HepG2 (cell line): ENCODE data around the gene CATSPERD. TPM values are rescaled to one million over a fixed set of nuclear protein-coding genes. Genes with fewer than 3 reads are reported as not detected.

Experiments
- ATF6 ChIP-seq: sonication (generic); formaldehyde crosslinking; conservative IDR thresholded peaks from 2 replicates; pipeline ENCODE4 v1.4.0; 2020; ENCODE audit warnings: missing genetic modification reagents
- GZF1 ChIP-seq: sonication (generic); formaldehyde crosslinking; IDR thresholded peaks from 2 replicates; pipeline ENCODE4 v1.5.1; 2020; ENCODE audit warnings: mild to moderate bottlenecking, missing genetic modification reagents
- HDAC1 ChIP-seq: sonication (generic); formaldehyde crosslinking; IDR thresholded peaks from 2 replicates; pipeline ENCODE4 v1.5.1; 2020; ENCODE audit warnings: mild to moderate bottlenecking, missing genetic modification reagents
- HINFP ChIP-seq: sonication (generic); formaldehyde crosslinking; IDR thresholded peaks from 2 replicates; pipeline ENCODE4 v1.4.0; 2020; ENCODE audit warnings: low read depth, mild to moderate bottlenecking, missing genetic modification reagents
- KAT8 ChIP-seq: IDR thresholded peaks from 2 replicates; pipeline ENCODE4 v1.6.1; 2016; ENCODE audit warnings: missing genetic modification reagents, missing compliant biosample characterization
- MBD4 ChIP-seq: IDR thresholded peaks from 2 replicates; pipeline ENCODE4 v1.6.1; 2012; ENCODE audit warnings: low read length, inconsistent platforms, borderline replicate concordance
- MTA1 ChIP-seq: sonication (generic); formaldehyde crosslinking; IDR thresholded peaks from 2 replicates; pipeline ENCODE4 v1.4.0; 2020; ENCODE audit warnings: missing genetic modification reagents, mild to moderate bottlenecking, borderline replicate concordance
- NFIB ChIP-seq: sonication (generic); formaldehyde crosslinking; IDR thresholded peaks from 2 replicates; pipeline ENCODE4 v1.9.0; 2021; ENCODE audit warnings: missing genetic modification reagents, mild to moderate bottlenecking, borderline replicate concordance
- PAWR ChIP-seq: sonication (generic); formaldehyde crosslinking; IDR thresholded peaks from 2 replicates; pipeline ENCODE4 v1.4.0; 2020; ENCODE audit warnings: missing genetic modification reagents, mild to moderate bottlenecking, borderline replicate concordance
- SMARCE1 ChIP-seq: fragments of 450-650 bp; IDR thresholded peaks from 2 replicates; pipeline ENCODE4 v1.6.1; 2017; ENCODE audit warnings: borderline replicate concordance
- ZNF335 ChIP-seq: sonication (generic); formaldehyde crosslinking; IDR thresholded peaks from 2 replicates; pipeline ENCODE4 v1.4.0; 2020; ENCODE audit warnings: missing genetic modification reagents
- ZNF367 ChIP-seq: sonication (generic); formaldehyde crosslinking; IDR thresholded peaks from 2 replicates; pipeline ENCODE4 v1.4.0; 2020; ENCODE audit warnings: missing genetic modification reagents, borderline replicate concordance
- polyA plus RNA-seq, 8 experiments: library from polyadenylated mRNA; depleted of rRNA in 3 of 8; stranded (reverse) in 7 of 8; unstranded in 1 of 8; fragments of >200 nt; fragmentation: Illumina TruSeq in 4 of 8; extraction: Trizol in 4 of 8; gene quantifications; 2 replicates each; pipeline versions ENCODE4 v1.2.1 to v1.2.3, GENCODE V29; 2011 to 2016; ENCODE audit warnings: low read depth in 4 of 8, missing spikeins in 1 of 8, mixed read lengths in 1 of 8; ENCODE audit not compliant: insufficient read depth in 1 of 8
- total RNA-seq, 5 experiments: library from RNA; depleted of rRNA; stranded (reverse); fragments of >200 nt; fragmentation: Illumina TruSeq; extraction: Trizol; gene quantifications; 2 replicates each; pipeline ENCODE4 v1.2.3, GENCODE V29; 2016; ENCODE audit warnings: low read depth in 1 of 5
- TF ChIP-seq, protein P1 (sequence below): sonication (generic); formaldehyde crosslinking; IDR thresholded peaks from 2 replicates; pipeline ENCODE4 v1.5.1; 2020; ENCODE audit warnings: mild to moderate bottlenecking, missing genetic modification reagents, moderate library complexity
- TF ChIP-seq, protein P2 (sequence below): IDR thresholded peaks from 2 replicates; pipeline ENCODE4 v1.6.1; 2016; ENCODE audit warnings: low read depth, missing genetic modification reagents, missing compliant biosample characterization

Gene CATSPERD
- total and polyA plus RNA-seq, 2 of the 13 experiments (the other 11 are each of a cell fraction or from before 2014, with no cell fraction given): 0.04 TPM; not detected in 1

DNA sequence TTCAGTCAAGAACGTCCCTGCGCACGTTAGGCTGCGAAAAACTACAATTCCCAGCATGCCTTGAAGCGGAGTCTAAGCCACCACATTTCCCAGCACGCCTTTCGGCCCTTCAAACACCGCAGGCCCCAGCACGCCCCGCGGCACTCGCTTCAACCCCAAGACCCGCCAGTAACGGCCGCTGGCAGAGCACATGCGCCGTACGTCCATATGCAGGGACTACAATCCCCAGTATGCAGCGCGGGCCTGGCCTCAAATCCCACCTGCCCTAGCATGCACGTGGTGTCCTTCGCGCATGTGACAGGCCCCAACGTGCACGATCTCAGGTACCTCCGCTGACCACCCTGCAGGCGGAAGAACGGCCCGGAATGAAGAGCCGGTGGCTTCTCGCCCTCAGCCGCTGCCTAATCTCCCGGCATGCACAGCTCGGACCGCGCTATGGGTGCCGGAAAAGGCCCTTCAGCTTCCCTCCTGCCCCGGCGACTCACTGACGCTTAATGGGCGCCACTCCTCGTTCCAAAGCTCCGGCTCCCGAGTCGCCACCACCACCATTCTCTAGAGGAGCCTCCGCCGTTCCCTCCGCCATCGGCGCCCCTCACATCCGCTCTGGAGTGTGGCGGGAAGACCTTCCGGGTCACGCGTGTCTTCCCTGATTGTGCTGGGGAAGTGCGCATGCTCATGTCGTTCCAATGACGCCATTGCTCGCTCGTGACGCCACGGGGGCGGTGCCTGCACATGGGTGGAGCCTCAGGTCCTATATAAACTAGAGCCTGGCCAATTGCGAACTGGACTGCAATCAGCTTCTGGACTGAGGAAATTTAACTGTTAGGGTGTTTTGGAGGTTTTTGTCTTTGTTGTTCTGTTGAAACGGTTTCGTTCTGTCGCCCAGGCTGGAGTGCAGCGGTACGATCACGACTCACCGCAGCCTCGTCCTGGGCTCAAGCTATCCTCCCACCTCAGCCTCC lies 70.4 kb downstream of the CATSPERD start, which contains the start of gene DUS3L (continued):
- TF ChIP-seq, protein P1, sequence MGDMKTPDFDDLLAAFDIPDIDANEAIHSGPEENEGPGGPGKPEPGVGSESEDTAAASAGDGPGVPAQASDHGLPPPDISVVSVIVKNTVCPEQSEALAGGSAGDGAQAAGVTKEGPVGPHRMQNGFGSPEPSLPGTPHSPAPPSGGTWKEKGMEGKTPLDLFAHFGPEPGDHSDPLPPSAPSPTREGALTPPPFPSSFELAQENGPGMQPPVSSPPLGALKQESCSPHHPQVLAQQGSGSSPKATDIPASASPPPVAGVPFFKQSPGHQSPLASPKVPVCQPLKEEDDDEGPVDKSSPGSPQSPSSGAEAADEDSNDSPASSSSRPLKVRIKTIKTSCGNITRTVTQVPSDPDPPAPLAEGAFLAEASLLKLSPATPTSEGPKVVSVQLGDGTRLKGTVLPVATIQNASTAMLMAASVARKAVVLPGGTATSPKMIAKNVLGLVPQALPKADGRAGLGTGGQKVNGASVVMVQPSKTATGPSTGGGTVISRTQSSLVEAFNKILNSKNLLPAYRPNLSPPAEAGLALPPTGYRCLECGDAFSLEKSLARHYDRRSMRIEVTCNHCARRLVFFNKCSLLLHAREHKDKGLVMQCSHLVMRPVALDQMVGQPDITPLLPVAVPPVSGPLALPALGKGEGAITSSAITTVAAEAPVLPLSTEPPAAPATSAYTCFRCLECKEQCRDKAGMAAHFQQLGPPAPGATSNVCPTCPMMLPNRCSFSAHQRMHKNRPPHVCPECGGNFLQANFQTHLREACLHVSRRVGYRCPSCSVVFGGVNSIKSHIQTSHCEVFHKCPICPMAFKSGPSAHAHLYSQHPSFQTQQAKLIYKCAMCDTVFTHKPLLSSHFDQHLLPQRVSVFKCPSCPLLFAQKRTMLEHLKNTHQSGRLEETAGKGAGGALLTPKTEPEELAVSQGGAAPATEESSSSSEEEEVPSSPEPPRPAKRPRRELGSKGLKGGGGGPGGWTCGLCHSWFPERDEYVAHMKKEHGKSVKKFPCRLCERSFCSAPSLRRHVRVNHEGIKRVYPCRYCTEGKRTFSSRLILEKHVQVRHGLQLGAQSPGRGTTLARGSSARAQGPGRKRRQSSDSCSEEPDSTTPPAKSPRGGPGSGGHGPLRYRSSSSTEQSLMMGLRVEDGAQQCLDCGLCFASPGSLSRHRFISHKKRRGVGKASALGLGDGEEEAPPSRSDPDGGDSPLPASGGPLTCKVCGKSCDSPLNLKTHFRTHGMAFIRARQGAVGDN (CRISPR knock-in tag): peak; percentile 100
- TF ChIP-seq SMARCE1 (no peak), HINFP (CRISPR knock-in tag) (peak; percentile 83), ATF6 (CRISPR knock-in tag) (0 out of 2 replicates have a peak, but pooled peaks have one; percentile 16), ZNF367 (CRISPR knock-in tag) (no peak), MBD4 (no peak), MTA1 (CRISPR knock-in tag) (peak; percentile 66; the same call in 1 of the 2 replicates), KAT8 (CRISPR knock-in tag) (peak; percentile 91), GZF1 (CRISPR knock-in tag) (peak; percentile 69; the same call in 1 of the 2 replicates), PAWR (CRISPR knock-in tag) (no peak), NFIB (CRISPR knock-in tag) (no peak), HDAC1 (CRISPR knock-in tag) (peak; percentile 96), ZNF335 (CRISPR knock-in tag) (peak; percentile 60; the same call in 1 of the 2 replicates)
- TF ChIP-seq, protein P2, sequence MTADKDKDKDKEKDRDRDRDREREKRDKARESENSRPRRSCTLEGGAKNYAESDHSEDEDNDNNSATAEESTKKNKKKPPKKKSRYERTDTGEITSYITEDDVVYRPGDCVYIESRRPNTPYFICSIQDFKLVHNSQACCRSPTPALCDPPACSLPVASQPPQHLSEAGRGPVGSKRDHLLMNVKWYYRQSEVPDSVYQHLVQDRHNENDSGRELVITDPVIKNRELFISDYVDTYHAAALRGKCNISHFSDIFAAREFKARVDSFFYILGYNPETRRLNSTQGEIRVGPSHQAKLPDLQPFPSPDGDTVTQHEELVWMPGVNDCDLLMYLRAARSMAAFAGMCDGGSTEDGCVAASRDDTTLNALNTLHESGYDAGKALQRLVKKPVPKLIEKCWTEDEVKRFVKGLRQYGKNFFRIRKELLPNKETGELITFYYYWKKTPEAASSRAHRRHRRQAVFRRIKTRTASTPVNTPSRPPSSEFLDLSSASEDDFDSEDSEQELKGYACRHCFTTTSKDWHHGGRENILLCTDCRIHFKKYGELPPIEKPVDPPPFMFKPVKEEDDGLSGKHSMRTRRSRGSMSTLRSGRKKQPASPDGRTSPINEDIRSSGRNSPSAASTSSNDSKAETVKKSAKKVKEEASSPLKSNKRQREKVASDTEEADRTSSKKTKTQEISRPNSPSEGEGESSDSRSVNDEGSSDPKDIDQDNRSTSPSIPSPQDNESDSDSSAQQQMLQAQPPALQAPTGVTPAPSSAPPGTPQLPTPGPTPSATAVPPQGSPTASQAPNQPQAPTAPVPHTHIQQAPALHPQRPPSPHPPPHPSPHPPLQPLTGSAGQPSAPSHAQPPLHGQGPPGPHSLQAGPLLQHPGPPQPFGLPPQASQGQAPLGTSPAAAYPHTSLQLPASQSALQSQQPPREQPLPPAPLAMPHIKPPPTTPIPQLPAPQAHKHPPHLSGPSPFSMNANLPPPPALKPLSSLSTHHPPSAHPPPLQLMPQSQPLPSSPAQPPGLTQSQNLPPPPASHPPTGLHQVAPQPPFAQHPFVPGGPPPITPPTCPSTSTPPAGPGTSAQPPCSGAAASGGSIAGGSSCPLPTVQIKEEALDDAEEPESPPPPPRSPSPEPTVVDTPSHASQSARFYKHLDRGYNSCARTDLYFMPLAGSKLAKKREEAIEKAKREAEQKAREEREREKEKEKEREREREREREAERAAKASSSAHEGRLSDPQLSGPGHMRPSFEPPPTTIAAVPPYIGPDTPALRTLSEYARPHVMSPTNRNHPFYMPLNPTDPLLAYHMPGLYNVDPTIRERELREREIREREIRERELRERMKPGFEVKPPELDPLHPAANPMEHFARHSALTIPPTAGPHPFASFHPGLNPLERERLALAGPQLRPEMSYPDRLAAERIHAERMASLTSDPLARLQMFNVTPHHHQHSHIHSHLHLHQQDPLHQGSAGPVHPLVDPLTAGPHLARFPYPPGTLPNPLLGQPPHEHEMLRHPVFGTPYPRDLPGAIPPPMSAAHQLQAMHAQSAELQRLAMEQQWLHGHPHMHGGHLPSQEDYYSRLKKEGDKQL (CRISPR knock-in tag): peak; percentile 46; the same call in 1 of the 2 replicates
